ENCODE data around the gene TSN.
"Not testable (repeated sequence)": the region's sequence is repeated elsewhere in the genome, so short reads cannot be mapped to it uniquely, and the experiment has no call there.

Gene TSN

DNA sequence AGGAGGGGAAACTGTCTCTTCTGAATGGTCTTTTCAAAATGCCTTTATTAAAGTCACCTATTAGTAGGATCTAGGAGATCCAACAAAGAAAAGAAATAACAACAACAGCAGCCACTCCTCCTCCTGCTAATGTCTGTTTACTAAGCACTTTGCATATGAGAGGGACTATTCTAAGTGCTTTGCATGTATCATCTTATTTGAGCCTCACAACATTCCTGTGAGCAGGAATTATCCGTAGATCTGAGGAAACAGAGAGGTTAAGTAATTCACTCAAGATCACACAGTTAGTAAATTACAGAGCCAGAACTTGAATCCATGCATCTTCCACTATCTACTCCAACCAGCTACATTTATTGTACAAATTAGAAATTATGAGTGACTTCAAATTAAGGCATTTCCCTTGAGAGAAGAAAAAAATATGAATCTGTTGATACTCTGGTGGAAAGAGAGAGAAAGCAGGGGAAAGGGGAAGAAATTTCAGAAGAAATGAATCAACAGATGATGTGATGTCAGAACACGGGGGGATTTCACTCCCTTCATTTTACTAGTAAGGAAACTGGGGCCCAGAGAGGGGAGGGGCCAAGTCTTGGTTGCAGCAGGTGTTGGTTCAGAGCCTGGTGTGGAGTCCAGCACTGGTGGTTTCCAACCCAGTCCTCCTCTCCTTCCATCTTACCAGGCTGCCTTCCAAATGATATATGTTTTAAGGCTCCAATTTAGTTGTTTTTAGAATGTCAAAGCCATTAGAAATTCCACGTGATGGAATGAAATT is 49.7 kb downstream of the TSN start:
- H3K9me3 ChIP-seq (ENCODE audit: control insufficient read depth, insufficient read depth, low read depth, low read length) = no peaks in the 10 kb centered on the region
- ChIA-PET CTCF (interaction anchor here (1.0 kb wide), 1 partner anchor 403 kb away, joined by 3 read pairs; no protein-coding TSS in a partner anchor), POLR2A (interaction anchor here (0.7 kb wide), 1 partner anchor 37 kb away, joined by 3 read pairs; no protein-coding TSS in a partner anchor)
- no peaks in the 10 kb centered on the region for H3K36me3 ChIP-seq (ENCODE audit: control insufficient read depth in 2 of 2, insufficient read depth in 1 of 2, low read length in 2 of 2)
- TF ChIP-seq ZNF549 (tag by site-specific recombination; IDR thresholded peaks at IDR 0.05) (no peak), EGR2 (tag by site-specific recombination; IDR thresholded peaks at IDR 0.05; ENCODE audit: low read depth) (no peak), ZFP3 (tag by site-specific recombination; IDR thresholded peaks at IDR 0.05; ENCODE audit: low read depth) (no peak), ZNF239 (tag by site-specific recombination; IDR thresholded peaks at IDR 0.05) (no peak), ZBTB17 (tag by site-specific recombination; IDR thresholded peaks at IDR 0.05) (no peak), ZNF214 (tag by site-specific recombination; IDR thresholded peaks at IDR 0.05; ENCODE audit: borderline replicate concordance) (no peak), ZNF626 (tag by site-specific recombination; IDR thresholded peaks at IDR 0.05) (no peak)
- TF ChIP-seq, protein P1, sequence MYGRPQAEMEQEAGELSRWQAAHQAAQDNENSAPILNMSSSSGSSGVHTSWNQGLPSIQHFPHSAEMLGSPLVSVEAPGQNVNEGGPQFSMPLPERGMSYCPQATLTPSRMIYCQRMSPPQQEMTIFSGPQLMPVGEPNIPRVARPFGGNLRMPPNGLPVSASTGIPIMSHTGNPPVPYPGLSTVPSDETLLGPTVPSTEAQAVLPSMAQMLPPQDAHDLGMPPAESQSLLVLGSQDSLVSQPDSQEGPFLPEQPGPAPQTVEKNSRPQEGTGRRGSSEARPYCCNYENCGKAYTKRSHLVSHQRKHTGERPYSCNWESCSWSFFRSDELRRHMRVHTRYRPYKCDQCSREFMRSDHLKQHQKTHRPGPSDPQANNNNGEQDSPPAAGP (tag by site-specific recombination; IDR thresholded peaks at IDR 0.05) = no peak
- TF ChIP-seq, protein P2, sequence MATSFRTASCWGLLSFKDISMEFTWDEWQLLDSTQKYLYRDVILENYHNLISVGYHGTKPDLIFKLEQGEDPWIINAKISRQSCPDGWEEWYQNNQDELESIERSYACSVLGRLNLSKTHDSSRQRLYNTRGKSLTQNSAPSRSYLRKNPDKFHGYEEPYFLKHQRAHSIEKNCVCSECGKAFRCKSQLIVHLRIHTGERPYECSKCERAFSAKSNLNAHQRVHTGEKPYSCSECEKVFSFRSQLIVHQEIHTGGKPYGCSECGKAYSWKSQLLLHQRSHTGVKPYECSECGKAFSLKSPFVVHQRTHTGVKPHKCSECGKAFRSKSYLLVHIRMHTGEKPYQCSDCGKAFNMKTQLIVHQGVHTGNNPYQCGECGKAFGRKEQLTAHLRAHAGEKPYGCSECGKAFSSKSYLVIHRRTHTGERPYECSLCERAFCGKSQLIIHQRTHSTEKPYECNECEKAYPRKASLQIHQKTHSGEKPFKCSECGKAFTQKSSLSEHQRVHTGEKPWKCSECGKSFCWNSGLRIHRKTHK (tag by site-specific recombination; IDR thresholded peaks at IDR 0.05) = no peak
- TF ChIP-seq, protein P3, sequence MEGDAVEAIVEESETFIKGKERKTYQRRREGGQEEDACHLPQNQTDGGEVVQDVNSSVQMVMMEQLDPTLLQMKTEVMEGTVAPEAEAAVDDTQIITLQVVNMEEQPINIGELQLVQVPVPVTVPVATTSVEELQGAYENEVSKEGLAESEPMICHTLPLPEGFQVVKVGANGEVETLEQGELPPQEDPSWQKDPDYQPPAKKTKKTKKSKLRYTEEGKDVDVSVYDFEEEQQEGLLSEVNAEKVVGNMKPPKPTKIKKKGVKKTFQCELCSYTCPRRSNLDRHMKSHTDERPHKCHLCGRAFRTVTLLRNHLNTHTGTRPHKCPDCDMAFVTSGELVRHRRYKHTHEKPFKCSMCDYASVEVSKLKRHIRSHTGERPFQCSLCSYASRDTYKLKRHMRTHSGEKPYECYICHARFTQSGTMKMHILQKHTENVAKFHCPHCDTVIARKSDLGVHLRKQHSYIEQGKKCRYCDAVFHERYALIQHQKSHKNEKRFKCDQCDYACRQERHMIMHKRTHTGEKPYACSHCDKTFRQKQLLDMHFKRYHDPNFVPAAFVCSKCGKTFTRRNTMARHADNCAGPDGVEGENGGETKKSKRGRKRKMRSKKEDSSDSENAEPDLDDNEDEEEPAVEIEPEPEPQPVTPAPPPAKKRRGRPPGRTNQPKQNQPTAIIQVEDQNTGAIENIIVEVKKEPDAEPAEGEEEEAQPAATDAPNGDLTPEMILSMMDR (tag by site-specific recombination; IDR thresholded peaks at IDR 0.05) = no peak
- peaks cover 9% of the 10 kb centered on the region for H3K4me1 ChIP-seq (ENCODE audit: control insufficient read depth, insufficient read depth, low read length)
- no peak overlapping the region for H3K27ac ChIP-seq (ENCODE audit: extremely low read depth, low read depth, low read length)
- no peak overlapping the region for H3K4me3 ChIP-seq (ENCODE audit: low read depth, low read length)

DNA sequence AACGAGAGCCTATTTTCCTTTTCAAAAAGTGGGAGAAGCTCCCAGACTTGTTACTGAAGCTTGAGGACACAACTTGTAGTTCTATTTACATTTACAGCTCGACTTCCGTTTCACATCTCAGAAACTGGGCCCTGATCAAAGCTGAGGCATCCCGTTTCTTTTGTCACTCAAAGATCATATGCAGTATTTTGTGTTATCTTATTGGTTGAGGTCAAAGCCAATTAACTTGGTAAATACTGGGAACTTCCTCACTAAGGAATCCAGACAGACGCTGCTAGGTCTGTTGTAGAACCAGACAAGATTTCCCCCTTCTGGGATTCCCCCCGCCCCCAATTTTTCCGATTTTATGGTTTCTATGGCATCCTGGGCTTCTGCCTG is 50.3 kb downstream of the TSN start:
- Histone ChIP-seq H3K36me3 (ENCODE audit: control insufficient read depth in 2 of 2, insufficient read depth in 1 of 2, low read length in 2 of 2) (no peaks in the 10 kb centered on the region), H3K9me3 (ENCODE audit: control insufficient read depth, insufficient read depth, low read depth, low read length) (no peaks in the 10 kb centered on the region), H3K27ac (ENCODE audit: extremely low read depth, low read depth, low read length) (no peak overlapping the region), H3K4me1 (ENCODE audit: control insufficient read depth, insufficient read depth, low read length) (peaks cover 9% of the 10 kb centered on the region), H3K4me3 (ENCODE audit: low read depth, low read length) (no peak overlapping the region)
- TF ChIP-seq ZNF785 (tag by site-specific recombination; IDR thresholded peaks at IDR 0.05) (no peak), ZNF521 (tag by site-specific recombination; IDR thresholded peaks at IDR 0.05) (no peak), ZNF311 (tag by site-specific recombination; IDR thresholded peaks at IDR 0.05; ENCODE audit: borderline replicate concordance) (no peak), ZNF596 (tag by site-specific recombination; IDR thresholded peaks at IDR 0.05) (no peak), GLIS1 (tag by site-specific recombination; IDR thresholded peaks at IDR 0.05) (no peak), ZNF214 (tag by site-specific recombination; IDR thresholded peaks at IDR 0.05; ENCODE audit: borderline replicate concordance) (no peak)
- TF ChIP-seq, protein P4, sequence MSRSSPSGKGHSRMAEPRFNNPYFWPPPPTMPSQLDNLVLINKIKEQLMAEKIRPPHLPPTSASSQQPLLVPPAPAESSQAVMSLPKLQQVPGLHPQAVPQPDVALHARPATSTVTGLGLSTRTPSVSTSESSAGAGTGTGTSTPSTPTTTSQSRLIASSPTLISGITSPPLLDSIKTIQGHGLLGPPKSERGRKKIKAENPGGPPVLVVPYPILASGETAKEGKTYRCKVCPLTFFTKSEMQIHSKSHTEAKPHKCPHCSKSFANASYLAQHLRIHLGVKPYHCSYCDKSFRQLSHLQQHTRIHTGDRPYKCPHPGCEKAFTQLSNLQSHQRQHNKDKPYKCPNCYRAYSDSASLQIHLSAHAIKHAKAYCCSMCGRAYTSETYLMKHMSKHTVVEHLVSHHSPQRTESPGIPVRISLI (tag by site-specific recombination; IDR thresholded peaks at IDR 0.05) = no peak
- TF ChIP-seq, protein P5, sequence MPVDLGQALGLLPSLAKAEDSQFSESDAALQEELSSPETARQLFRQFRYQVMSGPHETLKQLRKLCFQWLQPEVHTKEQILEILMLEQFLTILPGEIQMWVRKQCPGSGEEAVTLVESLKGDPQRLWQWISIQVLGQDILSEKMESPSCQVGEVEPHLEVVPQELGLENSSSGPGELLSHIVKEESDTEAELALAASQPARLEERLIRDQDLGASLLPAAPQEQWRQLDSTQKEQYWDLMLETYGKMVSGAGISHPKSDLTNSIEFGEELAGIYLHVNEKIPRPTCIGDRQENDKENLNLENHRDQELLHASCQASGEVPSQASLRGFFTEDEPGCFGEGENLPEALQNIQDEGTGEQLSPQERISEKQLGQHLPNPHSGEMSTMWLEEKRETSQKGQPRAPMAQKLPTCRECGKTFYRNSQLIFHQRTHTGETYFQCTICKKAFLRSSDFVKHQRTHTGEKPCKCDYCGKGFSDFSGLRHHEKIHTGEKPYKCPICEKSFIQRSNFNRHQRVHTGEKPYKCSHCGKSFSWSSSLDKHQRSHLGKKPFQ (tag by site-specific recombination; IDR thresholded peaks at IDR 0.05) = no peak
- TF ChIP-seq, protein P6, sequence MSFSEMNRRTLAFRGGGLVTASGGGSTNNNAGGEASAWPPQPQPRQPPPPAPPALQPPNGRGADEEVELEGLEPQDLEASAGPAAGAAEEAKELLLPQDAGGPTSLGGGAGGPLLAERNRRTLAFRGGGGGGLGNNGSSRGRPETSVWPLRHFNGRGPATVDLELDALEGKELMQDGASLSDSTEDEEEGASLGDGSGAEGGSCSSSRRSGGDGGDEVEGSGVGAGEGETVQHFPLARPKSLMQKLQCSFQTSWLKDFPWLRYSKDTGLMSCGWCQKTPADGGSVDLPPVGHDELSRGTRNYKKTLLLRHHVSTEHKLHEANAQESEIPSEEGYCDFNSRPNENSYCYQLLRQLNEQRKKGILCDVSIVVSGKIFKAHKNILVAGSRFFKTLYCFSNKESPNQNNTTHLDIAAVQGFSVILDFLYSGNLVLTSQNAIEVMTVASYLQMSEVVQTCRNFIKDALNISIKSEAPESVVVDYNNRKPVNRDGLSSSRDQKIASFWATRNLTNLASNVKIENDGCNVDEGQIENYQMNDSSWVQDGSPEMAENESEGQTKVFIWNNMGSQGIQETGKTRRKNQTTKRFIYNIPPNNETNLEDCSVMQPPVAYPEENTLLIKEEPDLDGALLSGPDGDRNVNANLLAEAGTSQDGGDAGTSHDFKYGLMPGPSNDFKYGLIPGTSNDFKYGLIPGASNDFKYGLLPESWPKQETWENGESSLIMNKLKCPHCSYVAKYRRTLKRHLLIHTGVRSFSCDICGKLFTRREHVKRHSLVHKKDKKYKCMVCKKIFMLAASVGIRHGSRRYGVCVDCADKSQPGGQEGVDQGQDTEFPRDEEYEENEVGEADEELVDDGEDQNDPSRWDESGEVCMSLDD (tag by site-specific recombination; IDR thresholded peaks at IDR 0.05) = no peak
- ChIA-PET POLR2A (no interaction called here), CTCF (interaction anchor here (0.5 kb wide), 1 partner anchor 34 kb away, joined by 3 read pairs; no protein-coding TSS in a partner anchor)

DNA sequence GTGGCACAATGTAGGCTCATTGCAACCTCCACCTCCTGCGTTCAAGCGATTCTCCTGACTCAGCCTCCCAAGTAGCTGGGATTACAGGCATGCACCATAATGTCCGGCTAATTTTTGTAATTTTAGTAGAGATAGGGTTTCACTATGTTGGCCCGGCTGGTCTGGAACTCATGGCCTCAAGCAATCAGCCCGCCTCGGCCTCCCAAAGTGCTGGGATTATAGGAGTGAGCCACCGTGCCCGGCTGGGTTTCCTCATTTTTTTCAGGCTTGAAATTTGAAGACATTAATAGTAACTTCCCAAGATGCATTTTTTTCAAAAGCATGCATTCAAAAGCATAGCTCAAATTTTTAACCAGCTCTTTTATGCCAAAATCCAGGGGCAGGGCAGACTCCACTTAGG is 52.3 kb downstream of the TSN start:
- CTCF ChIA-PET = interaction anchor here (0.7 kb wide), 1 partner anchor 72 kb away, joined by 3 read pairs; no protein-coding TSS in a partner anchor
- H3K36me3 ChIP-seq (ENCODE audit: control insufficient read depth in 2 of 2, insufficient read depth in 1 of 2, low read length in 2 of 2); H3K27ac ChIP-seq (ENCODE audit: extremely low read depth, low read depth, low read length); H3K9me3 ChIP-seq (ENCODE audit: control insufficient read depth, insufficient read depth, low read depth, low read length); H3K4me1 ChIP-seq (ENCODE audit: control insufficient read depth, insufficient read depth, low read length); H3K4me3 ChIP-seq (ENCODE audit: low read depth, low read length); POLR2A ChIA-PET: not testable (repeated sequence)

All from HEK293 (cell line).